PC-9 (cell line): Measurements from ENCODE around the gene AIG1. TPM values are rescaled to one million over a fixed set of nuclear protein-coding genes. Genes with fewer than 3 reads are reported as not detected.

Experiments
- BruUV-seq: library from RNA; stranded (reverse); fragments of 400-500 nt; replicated peaks from 2 replicates; lab custom pipeline; 2021; lab: Mats Ljungman, UMichigan
- CTCF ChIA-PET: fragments of 300-600 bp; sonication (Branson Sonifier 250); formaldehyde crosslinking; loops from one replicate; lab custom pipeline; 2022; ENCODE audit warnings: antibody characterized with exemption; lab: Charles Lee
- POLR2A ChIA-PET: fragments of 300-600 bp; sonication (Branson Sonifier 250); formaldehyde crosslinking; loops from one replicate; lab custom pipeline; 2022; ENCODE audit warnings: antibody characterized with exemption; ENCODE audit not compliant: unreplicated experiment; lab: Charles Lee
- DNase-seq, 2 experiments: peaks; one replicate each; pipeline versions ENCODE4 v3.0.0 to v3.0.0-alpha.2; 2015 to 2022; ENCODE audit warnings: mixed read lengths in 1 of 2
- H2AFZ ChIP-seq: fragments of 200-600 bp; sonication (generic); 2 replicates; pipeline ENCODE4 v1.8.1; 2017; ENCODE audit warnings: antibody characterized with exemption
- H3F3A ChIP-seq: fragments of 200-600 bp; sonication (generic); 2 replicates; pipeline ENCODE4 v1.8.1; 2017; ENCODE audit warnings: antibody characterized with exemption, mild to moderate bottlenecking, low read depth; ENCODE audit not compliant: insufficient read depth
- H3K27ac ChIP-seq: fragments of 200-600 bp; sonication (generic); 2 replicates; pipeline ENCODE4 v1.6.1; 2016; ENCODE audit warnings: mixed run types
- H3K27me3 ChIP-seq: fragments of 200-600 bp; sonication (generic); 2 replicates; pipeline ENCODE4 v1.6.1; 2016; ENCODE audit warnings: low read depth, mixed run types; ENCODE audit not compliant: insufficient read depth
- H3K36me3 ChIP-seq: fragments of 200-600 bp; sonication (generic); 2 replicates; pipeline ENCODE4 v1.6.1; 2016; ENCODE audit warnings: low read depth, mixed run types
- H3K4me1 ChIP-seq: fragments of 200-600 bp; sonication (generic); replicated peaks from 2 replicates; pipeline ENCODE4 v1.6.1; 2016; ENCODE audit warnings: mixed run types; ENCODE audit not compliant: insufficient read depth
- H3K4me2 ChIP-seq: fragments of 200-600 bp; sonication (generic); 2 replicates; pipeline ENCODE4 v1.6.1; 2017; ENCODE audit warnings: mixed run types
- H3K4me3 ChIP-seq: fragments of 200-600 bp; sonication (generic); 2 replicates; pipeline ENCODE4 v1.6.1; 2016; ENCODE audit warnings: mixed run types
- H3K79me2 ChIP-seq: fragments of 200-600 bp; sonication (generic); 2 replicates; pipeline ENCODE4 v1.6.1; 2017; ENCODE audit warnings: low read depth, mixed run types
- H3K9me2 ChIP-seq: fragments of 200-600 bp; sonication (generic); 2 replicates; pipeline ENCODE4 v1.8.1; 2017; ENCODE audit warnings: mild to moderate bottlenecking; ENCODE audit not compliant: insufficient read depth
- H3K9me3 ChIP-seq: fragments of 200-600 bp; sonication (generic); 2 replicates; pipeline ENCODE4 v1.8.1; 2016; ENCODE audit warnings: low read depth; ENCODE audit not compliant: insufficient read depth
- H4K20me1 ChIP-seq: fragments of 200-600 bp; sonication (generic); 2 replicates; pipeline ENCODE4 v1.8.1; 2017; ENCODE audit not compliant: insufficient read depth
- EZH2 ChIP-seq: fragments of 200-600 bp; sonication (generic); IDR thresholded peaks from 2 replicates; pipeline ENCODE4 v1.8.0; 2017; ENCODE audit warnings: antibody characterized with exemption, low read depth
- intact Hi-C: fragments of 100-400 bp; cut with micrococcal nuclease; formaldehyde crosslinking; loops from one replicate; pipeline ENCODE4 v1.10.0; 2022; ENCODE audit not compliant: unreplicated experiment
- total RNA-seq: library from RNA; stranded (reverse); gene quantifications from 2 replicates; pipeline ENCODE4 v1.2.3, GENCODE V29; 2021
- TF ChIP-seq, protein P1 (sequence below): fragments of 200-600 bp; sonication (generic); conservative IDR thresholded peaks from 2 replicates; pipeline ENCODE4 v1.6.1; 2017; ENCODE audit warnings: mixed run types, antibody characterized with exemption, mild to moderate bottlenecking, moderate library complexity

AIG1 gene
- total RNA-seq, 1 experiment from 2014 or later = 37.7 TPM

DNA sequence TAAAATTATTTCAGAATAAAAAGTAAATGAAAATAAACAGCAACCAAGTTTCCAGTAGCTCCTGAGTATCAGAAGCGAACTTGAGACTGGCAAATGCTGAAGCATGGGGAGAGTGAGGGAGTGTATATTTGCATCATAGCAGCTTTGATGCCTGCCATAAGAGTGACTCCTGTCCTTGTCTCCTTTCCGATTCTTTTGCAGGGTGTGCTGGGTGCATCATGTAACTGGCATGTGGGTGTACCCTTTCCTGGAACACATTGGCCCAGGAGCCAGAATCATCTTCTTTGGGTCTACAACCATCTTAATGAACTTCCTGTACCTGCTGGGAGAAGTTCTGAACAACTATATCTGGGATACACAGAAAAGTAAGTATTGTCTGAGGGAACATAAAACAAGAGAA is 272.4 kb downstream of the AIG1 start:
- DNase-seq = peak in 1 of 2 experiments; percentile 47
- Histone ChIP-seq H3K4me1 (peaks cover 50% of the 10 kb centered on the region), H3K9me2 (no peaks in the 10 kb centered on the region), H3F3A (peaks cover 30% of the 10 kb centered on the region), H3K9me3 (peaks cover 3% of the 10 kb centered on the region), H3K27ac (peak overlapping the region; percentile 23; the same call in 1 of the 2 replicates), H3K79me2 (no peaks in the 10 kb centered on the region), H3K36me3 (peaks cover 13% of the 10 kb centered on the region), H2AFZ (no peak overlapping the region), H3K4me3 (no peak overlapping the region), H3K27me3 (no peaks in the 10 kb centered on the region), H3K4me2 (no peak overlapping the region), H4K20me1 (no peaks in the 10 kb centered on the region)
- no peak for TF ChIP-seq EZH2
- TF ChIP-seq, protein P1, sequence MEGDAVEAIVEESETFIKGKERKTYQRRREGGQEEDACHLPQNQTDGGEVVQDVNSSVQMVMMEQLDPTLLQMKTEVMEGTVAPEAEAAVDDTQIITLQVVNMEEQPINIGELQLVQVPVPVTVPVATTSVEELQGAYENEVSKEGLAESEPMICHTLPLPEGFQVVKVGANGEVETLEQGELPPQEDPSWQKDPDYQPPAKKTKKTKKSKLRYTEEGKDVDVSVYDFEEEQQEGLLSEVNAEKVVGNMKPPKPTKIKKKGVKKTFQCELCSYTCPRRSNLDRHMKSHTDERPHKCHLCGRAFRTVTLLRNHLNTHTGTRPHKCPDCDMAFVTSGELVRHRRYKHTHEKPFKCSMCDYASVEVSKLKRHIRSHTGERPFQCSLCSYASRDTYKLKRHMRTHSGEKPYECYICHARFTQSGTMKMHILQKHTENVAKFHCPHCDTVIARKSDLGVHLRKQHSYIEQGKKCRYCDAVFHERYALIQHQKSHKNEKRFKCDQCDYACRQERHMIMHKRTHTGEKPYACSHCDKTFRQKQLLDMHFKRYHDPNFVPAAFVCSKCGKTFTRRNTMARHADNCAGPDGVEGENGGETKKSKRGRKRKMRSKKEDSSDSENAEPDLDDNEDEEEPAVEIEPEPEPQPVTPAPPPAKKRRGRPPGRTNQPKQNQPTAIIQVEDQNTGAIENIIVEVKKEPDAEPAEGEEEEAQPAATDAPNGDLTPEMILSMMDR = no peak
- POLR2A ChIA-PET = interaction anchor here (0.6 to 0.9 kb wide), 3 partner anchors 110 to 914 kb away, joined by 3 to 9 read pairs (median 4); no protein-coding TSS in a partner anchor
- BruUV-seq = no TSS peak
- intact Hi-C loops = loop anchor here (5.0 to 10.0 kb wide), 3 partner anchors 92 to 386 kb away; partner anchors contain the start of genes AIG1 and HIVEP2
- CTCF ChIA-PET = no interaction called here

DNA sequence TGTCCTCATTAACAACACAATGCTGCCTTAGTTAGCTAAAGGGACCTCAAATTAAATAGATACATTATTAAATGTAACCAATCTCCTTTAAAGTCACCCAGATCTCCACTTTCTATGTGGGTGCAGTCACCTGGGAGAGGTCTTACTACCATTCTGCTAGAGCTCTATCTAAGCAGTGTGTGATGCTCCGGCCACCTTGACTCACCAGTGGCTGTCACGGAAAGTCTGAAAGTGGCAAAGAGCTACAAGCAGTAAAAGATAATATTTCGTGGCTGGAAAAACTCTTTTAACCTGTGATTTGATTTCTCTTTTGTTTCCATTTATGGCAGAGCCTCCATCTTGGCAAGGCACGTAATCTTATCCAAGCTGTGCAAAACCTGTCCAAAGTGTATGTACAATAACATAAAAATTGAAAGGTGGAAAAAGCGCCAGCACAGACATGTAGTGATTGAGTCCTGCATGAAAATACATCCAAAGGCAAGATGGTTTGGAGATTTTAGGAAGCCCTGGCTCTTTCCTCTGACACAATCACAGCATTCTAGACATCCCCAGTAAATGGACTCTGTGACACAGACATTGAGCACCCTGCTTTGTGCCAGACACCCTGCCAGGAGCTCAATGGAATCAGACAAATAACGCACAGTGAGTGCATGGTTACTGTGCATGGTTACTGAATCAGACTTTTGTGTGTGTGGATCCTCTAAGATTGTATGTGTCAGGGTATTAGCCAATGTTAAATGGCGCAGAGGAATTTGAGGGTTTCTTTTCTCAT is 273.2 kb downstream of the AIG1 start:
- TF ChIP-seq, protein P1 = no peak
- TF ChIP-seq EZH2 = no peak
- TSS peak; percentile 55 for BruUV-seq
- intact Hi-C loops = loop anchor here (5.0 to 10.0 kb wide), 3 partner anchors 91 to 387 kb away; partner anchors contain the start of genes AIG1 and HIVEP2
- ChIA-PET POLR2A (interaction anchor here (0.7 kb wide), 1 partner anchor 115 kb away, joined by 3 read pairs; no protein-coding TSS in a partner anchor), CTCF (no interaction called here)
- Histone ChIP-seq H3K27ac (no peak overlapping the region), H3F3A (peaks cover 25% of the 10 kb centered on the region), H2AFZ (no peak overlapping the region), H3K79me2 (no peaks in the 10 kb centered on the region), H3K9me2 (no peaks in the 10 kb centered on the region), H3K4me3 (no peak overlapping the region), H3K27me3 (no peaks in the 10 kb centered on the region), H3K4me1 (peaks cover 44% of the 10 kb centered on the region), H3K9me3 (no peaks in the 10 kb centered on the region; the same call in 1 of the 2 replicates), H4K20me1 (no peaks in the 10 kb centered on the region), H3K4me2 (no peak overlapping the region), H3K36me3 (peaks cover 16% of the 10 kb centered on the region)
- no peak for DNase-seq

DNA sequence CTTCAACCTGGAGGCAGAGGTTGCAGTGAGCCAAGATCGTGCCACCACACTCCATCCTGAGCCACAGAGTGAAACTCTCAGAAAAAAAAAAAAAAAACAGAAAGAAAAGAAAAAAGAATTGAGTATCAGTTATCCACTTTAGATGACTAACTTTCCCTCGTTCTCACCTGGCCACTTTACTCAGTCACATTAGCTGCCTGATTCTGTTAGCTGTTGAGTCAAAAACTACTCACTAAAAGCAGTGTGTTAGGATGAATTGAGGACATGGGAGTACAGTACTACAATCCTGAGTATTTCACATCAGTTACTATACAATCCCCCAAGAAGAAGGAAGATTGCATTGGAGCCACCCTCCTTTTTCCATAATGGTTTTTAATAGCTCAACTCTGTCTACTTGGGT is 275.2 kb downstream of the AIG1 start:
- H3K9me3 ChIP-seq = no peaks in the 10 kb centered on the region; the same call in 1 of the 2 replicates
- H2AFZ ChIP-seq = no peak overlapping the region
- H3K9me2 ChIP-seq = no peaks in the 10 kb centered on the region
- no peaks in the 10 kb centered on the region for H3K27me3 ChIP-seq
- no peak overlapping the region for H3K4me3 ChIP-seq
- no peaks in the 10 kb centered on the region for H3K79me2 ChIP-seq
- peaks cover 16% of the 10 kb centered on the region for H3K36me3 ChIP-seq
- peak overlapping the region; percentile 44 for H3K4me2 ChIP-seq
- H3F3A ChIP-seq = peaks cover 20% of the 10 kb centered on the region
- H4K20me1 ChIP-seq = no peaks in the 10 kb centered on the region
- TF ChIP-seq, protein P1 = no peak
- intact Hi-C loops = loop anchor here (1.0 to 10.0 kb wide), 3 partner anchors 61 to 271 kb away; partner anchors contain the start of gene AIG1
- H3K4me1 ChIP-seq = peaks cover 32% of the 10 kb centered on the region
- peak overlapping the region; percentile 87 for H3K27ac ChIP-seq
- TSS peak; percentile 82 for BruUV-seq
- DNase-seq = no peak
- POLR2A ChIA-PET = interaction anchor here (0.6 to 1.0 kb wide), 2 partner anchors 65 to 351 kb away, joined by 7 to 10 read pairs; no protein-coding TSS in a partner anchor
- CTCF ChIA-PET = interaction anchor here (0.7 kb wide), 2 partner anchors 62 to 63 kb away, joined by 5 read pairs; no protein-coding TSS in a partner anchor
